Neuron (in vitro differentiated cells): ENCODE data around the gene FAM131A.

ENCODE experiments used
- H2AFZ ChIP-seq: one replicate; pipeline ENCODE4 v1.6.1; 2013; ENCODE audit warnings: low read depth, mild to moderate bottlenecking, inconsistent platforms, low read length, moderate library complexity
- H3K27me3 ChIP-seq: one replicate; pipeline ENCODE4 v1.6.1; 2013; ENCODE audit warnings: low read length; ENCODE audit not compliant: insufficient read depth
- H3K36me3 ChIP-seq: one replicate; pipeline ENCODE4 v1.6.1; 2013; ENCODE audit warnings: low read length; ENCODE audit not compliant: insufficient read depth
- H3K4me1 ChIP-seq: one replicate; pipeline ENCODE4 v1.6.1; 2013; ENCODE audit warnings: low read length; ENCODE audit not compliant: insufficient read depth
- H3K4me3 ChIP-seq: 2 replicates; pipeline ENCODE4 v1.5.1; 2013; ENCODE audit warnings: mild to moderate bottlenecking, low read length, moderate library complexity
- H3K9me3 ChIP-seq: one replicate; pipeline ENCODE4 v1.6.1; 2013; ENCODE audit warnings: low read length

Gene FAM131A

GRCh38 chr3:184325269-184325668, 12.1 kb upstream of the FAM131A start:
- Histone ChIP-seq H3K4me1 (no peaks in the 10 kb centered on the region), H3K4me3 (no peak overlapping the region), H3K36me3 (peaks cover 93% of the 10 kb centered on the region), H3K9me3 (no peaks in the 10 kb centered on the region), H2AFZ (no peak overlapping the region), H3K27me3 (no peaks in the 10 kb centered on the region)

GRCh38 chr3:184325715-184326369, 11.6 kb upstream of the FAM131A start:
- H3K4me1 ChIP-seq = no peaks in the 10 kb centered on the region
- no peaks in the 10 kb centered on the region for H3K9me3 ChIP-seq
- H3K4me3 ChIP-seq = no peak overlapping the region
- H3K27me3 ChIP-seq = no peaks in the 10 kb centered on the region
- H3K36me3 ChIP-seq = peaks cover 90% of the 10 kb centered on the region
- no peak overlapping the region for H2AFZ ChIP-seq

DNA sequence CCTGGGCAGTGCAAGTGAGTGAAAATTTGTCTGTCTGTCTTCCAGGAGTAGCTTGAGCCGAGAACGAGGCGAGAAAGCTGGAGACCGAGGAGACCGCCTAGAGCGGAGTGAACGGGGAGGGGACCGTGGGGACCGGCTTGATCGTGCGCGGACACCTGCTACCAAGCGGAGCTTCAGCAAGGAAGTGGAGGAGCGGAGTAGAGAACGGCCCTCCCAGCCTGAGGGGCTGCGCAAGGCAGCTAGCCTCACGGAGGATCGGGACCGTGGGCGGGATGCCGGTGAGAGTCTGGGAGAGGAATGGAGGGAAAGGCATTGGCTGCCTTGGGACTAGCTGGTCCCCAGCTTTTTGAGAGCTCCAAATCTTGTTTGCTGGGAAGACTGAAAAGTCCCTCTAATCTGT, 10.2 kb upstream of the FAM131A start:
- Histone ChIP-seq H3K9me3 (no peaks in the 10 kb centered on the region), H2AFZ (no peak overlapping the region), H3K27me3 (no peaks in the 10 kb centered on the region), H3K4me3 (no peak overlapping the region), H3K4me1 (no peaks in the 10 kb centered on the region), H3K36me3 (peaks cover 90% of the 10 kb centered on the region)

DNA sequence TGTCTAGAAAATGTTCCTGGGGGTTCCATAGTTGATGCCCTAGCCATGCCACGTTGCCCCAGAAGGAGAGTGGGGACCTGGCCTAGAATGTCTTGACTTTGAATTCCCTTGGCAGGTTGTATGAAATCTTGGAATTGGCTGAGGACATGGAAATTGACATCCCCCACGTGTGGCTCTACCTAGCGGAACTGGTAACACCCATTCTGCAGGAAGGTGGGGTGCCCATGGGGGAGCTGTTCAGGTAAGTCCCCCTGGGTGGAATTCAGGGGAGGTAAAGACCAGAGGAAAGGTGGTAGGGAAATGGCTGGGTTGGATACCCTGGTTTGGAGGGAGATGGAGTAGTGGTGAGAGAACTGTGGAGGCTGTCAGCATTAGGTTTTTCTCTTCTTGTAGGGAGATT, 8.9 kb upstream of the FAM131A start:
- Histone ChIP-seq H3K4me1 (no peaks in the 10 kb centered on the region), H3K36me3 (peaks cover 89% of the 10 kb centered on the region), H3K27me3 (no peaks in the 10 kb centered on the region), H3K4me3 (no peak overlapping the region), H3K9me3 (no peaks in the 10 kb centered on the region), H2AFZ (no peak overlapping the region)

- peaks cover 64% of the 10 kb centered on the region for H3K36me3 ChIP-seq
- no peaks in the 10 kb centered on the region for H3K9me3 ChIP-seq
- peaks cover 14% of the 10 kb centered on the region for H3K4me1 ChIP-seq
- no peak overlapping the region for H2AFZ ChIP-seq
- H3K27me3 ChIP-seq = no peaks in the 10 kb centered on the region
- no peak overlapping the region for H3K4me3 ChIP-seq
These were observed 4.9 kb upstream of the FAM131A start for GRCh38 chr3:184332370-184333090.

GRCh38 chr3:184333190-184333589, 4.2 kb upstream of the FAM131A start:
- Histone ChIP-seq H3K9me3 (no peaks in the 10 kb centered on the region), H2AFZ (no peak overlapping the region), H3K36me3 (peaks cover 58% of the 10 kb centered on the region), H3K4me3 (no peak overlapping the region), H3K27me3 (no peaks in the 10 kb centered on the region), H3K4me1 (peaks cover 20% of the 10 kb centered on the region)

- H3K9me3 ChIP-seq = no peaks in the 10 kb centered on the region
- H3K36me3 ChIP-seq = peaks cover 53% of the 10 kb centered on the region
- H2AFZ ChIP-seq = no peak overlapping the region
- H3K27me3 ChIP-seq = no peaks in the 10 kb centered on the region
- peaks cover 23% of the 10 kb centered on the region for H3K4me1 ChIP-seq
- H3K4me3 ChIP-seq = no peak overlapping the region
These were observed 3.7 kb upstream of the FAM131A start for GRCh38 chr3:184333700-184334099.

GRCh38 chr3:184334470-184335158, 2.8 kb upstream of the FAM131A start:
- Histone ChIP-seq H3K27me3 (no peaks in the 10 kb centered on the region), H3K4me1 (peaks cover 31% of the 10 kb centered on the region), H3K36me3 (peaks cover 46% of the 10 kb centered on the region), H3K4me3 (no peak overlapping the region), H2AFZ (no peak overlapping the region), H3K9me3 (no peaks in the 10 kb centered on the region)

- H3K4me1 ChIP-seq = peaks cover 33% of the 10 kb centered on the region
- peak overlapping the region; percentile 63 for H3K4me3 ChIP-seq
- H3K9me3 ChIP-seq = no peaks in the 10 kb centered on the region
- H3K36me3 ChIP-seq = peaks cover 42% of the 10 kb centered on the region
- H2AFZ ChIP-seq = no peak overlapping the region
- H3K27me3 ChIP-seq = no peaks in the 10 kb centered on the region
These were observed 2.1 kb upstream of the FAM131A start for GRCh38 chr3:184335291-184335660.

- Histone ChIP-seq H2AFZ (no peak overlapping the region), H3K36me3 (peaks cover 39% of the 10 kb centered on the region), H3K4me3 (peak overlapping the region; percentile 63), H3K9me3 (no peaks in the 10 kb centered on the region), H3K4me1 (peaks cover 33% of the 10 kb centered on the region), H3K27me3 (no peaks in the 10 kb centered on the region)
These were observed 1.5 kb upstream of the FAM131A start for GRCh38 chr3:184335661-184336546.

DNA sequence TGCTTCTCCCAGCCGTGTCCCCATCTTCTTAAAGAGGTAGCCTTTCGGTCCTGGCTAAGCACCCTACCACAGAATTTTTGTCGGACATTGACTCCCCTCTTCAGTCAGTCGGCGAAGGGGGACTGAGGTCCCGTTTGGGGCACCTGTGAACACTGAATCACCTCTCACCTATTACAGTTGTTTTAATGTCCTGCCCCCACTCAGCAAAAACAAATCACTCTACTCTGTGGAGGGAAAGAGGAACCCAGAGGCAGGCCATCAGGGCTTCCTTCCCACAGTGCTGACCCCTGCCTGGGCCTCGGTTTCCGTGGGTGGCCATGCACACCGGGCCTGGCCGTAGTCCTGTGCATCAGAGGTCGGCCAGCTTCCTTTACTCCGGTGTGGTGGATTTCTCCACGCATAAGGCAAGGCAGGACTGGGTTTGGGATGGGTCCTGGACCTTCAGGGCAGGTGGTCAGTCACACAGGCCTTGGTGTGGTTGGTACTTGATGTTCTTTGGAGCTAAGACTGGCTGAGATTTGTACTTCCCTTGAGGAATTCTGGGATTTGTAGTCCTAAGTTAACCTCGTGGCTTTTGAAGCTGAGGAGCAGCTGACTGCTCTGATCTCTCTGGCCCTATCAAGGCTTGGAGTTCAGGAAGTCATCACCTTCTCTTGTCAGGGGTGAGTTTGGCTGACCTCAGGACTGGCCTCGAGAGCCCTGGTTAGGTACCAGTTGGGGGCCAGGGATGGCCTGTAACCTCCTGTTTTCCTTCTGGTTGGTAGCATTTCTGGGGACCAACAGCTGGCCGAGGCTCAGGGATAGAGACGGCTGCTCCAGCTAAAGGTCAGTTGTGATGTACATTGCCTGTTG, 627 bp upstream of the FAM131A start:
- Histone ChIP-seq H3K4me3 (peak overlapping the region; percentile 63), H3K27me3 (no peaks in the 10 kb centered on the region), H3K36me3 (peaks cover 33% of the 10 kb centered on the region), H2AFZ (no peak overlapping the region), H3K9me3 (no peaks in the 10 kb centered on the region), H3K4me1 (peaks cover 33% of the 10 kb centered on the region)

GRCh38 chr3:184337981-184338380, 581 bp downstream of the FAM131A start:
- no peaks in the 10 kb centered on the region for H3K9me3 ChIP-seq
- H2AFZ ChIP-seq = no peak overlapping the region
- peaks cover 28% of the 10 kb centered on the region for H3K36me3 ChIP-seq
- H3K4me3 ChIP-seq = peak overlapping the region; percentile 10
- no peaks in the 10 kb centered on the region for H3K27me3 ChIP-seq
- H3K4me1 ChIP-seq = peaks cover 33% of the 10 kb centered on the region
